ENCODE data around the gene TMEM108. TPM values are rescaled to one million over a fixed set of nuclear protein-coding genes. Genes with fewer than 3 reads are reported as not detected.

Gene TMEM108
- polyA plus RNA-seq, 1 experiment = 0.63 TPM

GRCh38 chr3:133360476-133360875 lies 322.3 kb downstream of the TMEM108 start:
- no peak overlapping the region for H3K27ac ChIP-seq (ENCODE audit: low read depth, low read length)

GRCh38 chr3:133361011-133361410 lies 322.8 kb downstream of the TMEM108 start:
- ChIA-PET CTCF (no interaction called here), POLR2A (no interaction called here)
- Histone ChIP-seq H3K27me3 (ENCODE audit: control insufficient read depth, insufficient read depth, low read length) (no peaks in the 10 kb centered on the region), H3K27ac (ENCODE audit: low read depth, low read length) (no peak overlapping the region), H3K9me3 (ENCODE audit: control insufficient read depth, insufficient read depth, low read length) (no peaks in the 10 kb centered on the region), H3K4me3 (ENCODE audit: low read depth, low read length) (no peak overlapping the region)
- TF ChIP-seq CTCF (IDR thresholded peaks at IDR 0.05; ENCODE audit: low read depth, low read length) = no peak
- no peak for DNase-seq (ENCODE audit: low read depth, low spot score)

More at GRCh38 chr3:133360476-133360875, 322.3 kb downstream of the TMEM108 start:
- Histone ChIP-seq H3K9me3 (ENCODE audit: control insufficient read depth, insufficient read depth, low read length) (no peaks in the 10 kb centered on the region), H3K4me3 (ENCODE audit: low read depth, low read length) (no peak overlapping the region), H3K27me3 (ENCODE audit: control insufficient read depth, insufficient read depth, low read length) (no peaks in the 10 kb centered on the region)
- DNase-seq (ENCODE audit: low read depth, low spot score) = no peak
- CTCF ChIA-PET = no interaction called here
- POLR2A ChIA-PET = no interaction called here
- TF ChIP-seq CTCF (IDR thresholded peaks at IDR 0.05; ENCODE audit: low read depth, low read length) = no peak

- Histone ChIP-seq H3K27ac (ENCODE audit: low read depth, low read length) (no peak overlapping the region), H3K9me3 (ENCODE audit: control insufficient read depth, insufficient read depth, low read length) (no peaks in the 10 kb centered on the region), H3K27me3 (ENCODE audit: control insufficient read depth, insufficient read depth, low read length) (no peaks in the 10 kb centered on the region), H3K4me3 (ENCODE audit: low read depth, low read length) (no peak overlapping the region)
- ChIA-PET POLR2A (no interaction called here), CTCF (no interaction called here)
- no peak for TF ChIP-seq CTCF (IDR thresholded peaks at IDR 0.05; ENCODE audit: low read depth, low read length)
- no peak for DNase-seq (ENCODE audit: low read depth, low spot score)
Measured at GRCh38 chr3:133361435-133361834, 323.2 kb downstream of the TMEM108 start.

- no peak for TF ChIP-seq CTCF (IDR thresholded peaks at IDR 0.05; ENCODE audit: low read depth, low read length)
- H3K4me3 ChIP-seq (ENCODE audit: low read depth, low read length) = no peak overlapping the region
- ChIA-PET POLR2A (no interaction called here), CTCF (no interaction called here)
- no peak overlapping the region for H3K27ac ChIP-seq (ENCODE audit: low read depth, low read length)
- no peaks in the 10 kb centered on the region for H3K9me3 ChIP-seq (ENCODE audit: control insufficient read depth, insufficient read depth, low read length)
- DNase-seq (ENCODE audit: low read depth, low spot score) = no peak
- no peaks in the 10 kb centered on the region for H3K27me3 ChIP-seq (ENCODE audit: control insufficient read depth, insufficient read depth, low read length)
Measured at GRCh38 chr3:133362539-133362938, 324.3 kb downstream of the TMEM108 start.

- no peak overlapping the region for H3K27ac ChIP-seq (ENCODE audit: low read depth, low read length)
- POLR2A ChIA-PET = no interaction called here
- no peak for DNase-seq (ENCODE audit: low read depth, low spot score)
- no peak for TF ChIP-seq CTCF (IDR thresholded peaks at IDR 0.05; ENCODE audit: low read depth, low read length)
- CTCF ChIA-PET = interaction anchor here (0.7 kb wide), 1 partner anchor 17 kb away, joined by 3 read pairs; no protein-coding TSS in a partner anchor
- no peaks in the 10 kb centered on the region for H3K27me3 ChIP-seq (ENCODE audit: control insufficient read depth, insufficient read depth, low read length)
- no peaks in the 10 kb centered on the region for H3K9me3 ChIP-seq (ENCODE audit: control insufficient read depth, insufficient read depth, low read length)
- no peak overlapping the region for H3K4me3 ChIP-seq (ENCODE audit: low read depth, low read length)
Measured at GRCh38 chr3:133364704-133365103, 326.5 kb downstream of the TMEM108 start.
